ENCODE data around the gene CEMIP2.
A peak's percentile ranks its signal among the peaks of the same experiment; 100 is the strongest.

CEMIP2 gene

GRCh38 chr9:71746758-71747125, 21.6 kb downstream of the CEMIP2 start:
- peak; percentile 43 for DNase-seq

GRCh38 chr9:71746023-71746757, 22.1 kb downstream of the CEMIP2 start:
- DNase-seq: no peak

GRCh38 chr9:71744754-71745521, 23.4 kb downstream of the CEMIP2 start:
- no peak for DNase-seq

- peak; percentile 35 for DNase-seq
These were observed 24.4 kb downstream of the CEMIP2 start for GRCh38 chr9:71743882-71744281.

- no peak for DNase-seq
These were observed 25.1 kb downstream of the CEMIP2 start for GRCh38 chr9:71743217-71743705.

GRCh38 chr9:71742703-71743102, 25.6 kb downstream of the CEMIP2 start:
- no peak for DNase-seq

- DNase-seq: no peak
These were observed 26.2 kb downstream of the CEMIP2 start for GRCh38 chr9:71741926-71742648.

- no peak for DNase-seq
These were observed 28.1 kb downstream of the CEMIP2 start for GRCh38 chr9:71740199-71740598.

- no peak for DNase-seq
These were observed 30.9 kb downstream of the CEMIP2 start for GRCh38 chr9:71737455-71737854.

GRCh38 chr9:71736236-71736635, 32.1 kb downstream of the CEMIP2 start:
- no peak for DNase-seq

GRCh38 chr9:71734950-71735349, 33.4 kb downstream of the CEMIP2 start:
- DNase-seq: no peak

- no peak for DNase-seq
These were observed 35.1 kb downstream of the CEMIP2 start for GRCh38 chr9:71733176-71733575.

GRCh38 chr9:71729816-71730526, 38.3 kb downstream of the CEMIP2 start:
- peak; percentile 37 for DNase-seq

- DNase-seq: no peak
These were observed 41.6 kb downstream of the CEMIP2 start for GRCh38 chr9:71726723-71727122.

GRCh38 chr9:71725590-71726338, 42.5 kb downstream of the CEMIP2 start:
- no peak for DNase-seq

GRCh38 chr9:71721855-71722254, 46.5 kb downstream of the CEMIP2 start:
- no peak for DNase-seq

GRCh38 chr9:71719562-71719961, 48.8 kb downstream of the CEMIP2 start:
- DNase-seq: peak; percentile 5

- DNase-seq: no peak
These were observed 49.2 kb downstream of the CEMIP2 start for GRCh38 chr9:71719088-71719487.

- DNase-seq: peak; percentile 31
These were observed 52.0 kb downstream of the CEMIP2 start for GRCh38 chr9:71716138-71716909.

GRCh38 chr9:71710856-71711255, 57.5 kb downstream of the CEMIP2 start:
- no peak for DNase-seq

GRCh38 chr9:71710201-71710600, 58.1 kb downstream of the CEMIP2 start:
- no peak for DNase-seq
